ENCODE data around the gene PXDN.

PXDN gene

GRCh38 chr2:1661891-1662605, 82.3 kb downstream of the PXDN start:
- DNase-seq, result no peak
- in situ Hi-C loops (cut with MboI; ENCODE audit: low pct_unique_long_range_greater_than_20kb, low sequenced_read_pairs), result no loop called here

- in situ Hi-C loops (cut with MboI; ENCODE audit: low pct_unique_long_range_greater_than_20kb, low sequenced_read_pairs), result no loop called here
- DNase-seq, result no peak
Measured at GRCh38 chr2:1660656-1661640, 83.4 kb downstream of the PXDN start.

- DNase-seq, result no peak
- in situ Hi-C loops (cut with MboI; ENCODE audit: low pct_unique_long_range_greater_than_20kb, low sequenced_read_pairs), result no loop called here
Measured at GRCh38 chr2:1659951-1660565, 84.3 kb downstream of the PXDN start.

GRCh38 chr2:1658394-1659151, 85.7 kb downstream of the PXDN start:
- in situ Hi-C loops (cut with MboI; ENCODE audit: low pct_unique_long_range_greater_than_20kb, low sequenced_read_pairs), result no loop called here
- no peak for DNase-seq

GRCh38 chr2:1656961-1657841, 87.1 kb downstream of the PXDN start:
- in situ Hi-C loops (cut with MboI; ENCODE audit: low pct_unique_long_range_greater_than_20kb, low sequenced_read_pairs), result no loop called here
- no peak for DNase-seq

GRCh38 chr2:1656326-1656960, 87.9 kb downstream of the PXDN start:
- in situ Hi-C loops (cut with MboI; ENCODE audit: low pct_unique_long_range_greater_than_20kb, low sequenced_read_pairs), result no loop called here
- DNase-seq, result no peak

GRCh38 chr2:1655461-1655860, 88.9 kb downstream of the PXDN start:
- no peak for DNase-seq
- in situ Hi-C loops (cut with MboI; ENCODE audit: low pct_unique_long_range_greater_than_20kb, low sequenced_read_pairs), result no loop called here

- in situ Hi-C loops (cut with MboI; ENCODE audit: low pct_unique_long_range_greater_than_20kb, low sequenced_read_pairs), result no loop called here
- DNase-seq, result no peak
Measured at GRCh38 chr2:1654696-1655374, 89.5 kb downstream of the PXDN start.

- DNase-seq, result no peak
- in situ Hi-C loops (cut with MboI; ENCODE audit: low pct_unique_long_range_greater_than_20kb, low sequenced_read_pairs), result no loop called here
Measured at GRCh38 chr2:1653956-1654695, 90.2 kb downstream of the PXDN start.

- in situ Hi-C loops (cut with MboI; ENCODE audit: low pct_unique_long_range_greater_than_20kb, low sequenced_read_pairs), result no loop called here
Measured at GRCh38 chr2:1652034-1652790, 92.1 kb downstream of the PXDN start.

GRCh38 chr2:1651121-1652033, 92.9 kb downstream of the PXDN start:
- DNase-seq, result no peak
- in situ Hi-C loops (cut with MboI; ENCODE audit: low pct_unique_long_range_greater_than_20kb, low sequenced_read_pairs), result no loop called here

More at GRCh38 chr2:1652034-1652790, 92.1 kb downstream of the PXDN start:
- no peak for DNase-seq

- DNase-seq, result no peak
- in situ Hi-C loops (cut with MboI; ENCODE audit: low pct_unique_long_range_greater_than_20kb, low sequenced_read_pairs), result no loop called here
Measured at GRCh38 chr2:1650085-1650872, 94.0 kb downstream of the PXDN start.

GRCh38 chr2:1649103-1650084, 94.9 kb downstream of the PXDN start:
- no peak for DNase-seq
- in situ Hi-C loops (cut with MboI; ENCODE audit: low pct_unique_long_range_greater_than_20kb, low sequenced_read_pairs), result no loop called here
